ENCODE data around the gene TMEM121. TPM values are rescaled to one million over a fixed set of nuclear protein-coding genes. Genes with fewer than 3 reads are reported as not detected.

Gene TMEM121
- polyA plus RNA-seq, 1 donor (not counting 4 experiments of a cell fraction or from before 2014, with no cell fraction given), result 0.18 TPM

DNA sequence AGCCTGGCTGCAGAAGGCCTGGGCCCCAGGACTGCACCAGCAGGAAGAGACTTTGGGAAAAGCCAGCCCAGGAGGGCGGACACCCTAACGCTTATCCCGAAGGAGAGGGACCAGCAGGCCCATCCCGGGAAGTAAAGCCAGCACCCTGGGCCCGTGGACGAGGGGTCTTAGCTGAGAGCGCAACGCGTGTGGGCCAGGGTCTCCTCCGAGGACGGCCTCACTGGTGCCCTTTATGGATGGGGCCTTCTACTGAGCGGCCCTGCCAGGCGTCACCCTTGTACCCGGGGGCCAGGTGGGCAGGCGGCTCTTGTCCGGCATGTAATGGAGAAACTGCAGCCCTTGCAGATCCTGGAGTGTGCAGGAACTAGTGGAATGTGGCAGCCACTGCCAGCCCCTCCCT, 21.3 kb upstream of the TMEM121 start:
- Histone ChIP-seq H3K9me3 (ENCODE audit: control insufficient read depth, low read depth, low read length) (no peaks in the 10 kb centered on the region), H3K27me3 (ENCODE audit: control insufficient read depth, extremely low read depth, insufficient read depth, low read length) (no peaks in the 10 kb centered on the region), H2AFZ (ENCODE audit: control insufficient read depth, low read length) (no peak overlapping the region), H3K9me1 (ENCODE audit: control insufficient read depth, extremely low read depth, insufficient read depth, low read length) (no peaks in the 10 kb centered on the region), H3K36me3 (ENCODE audit: control insufficient read depth in 2 of 2, extremely low read depth in 1 of 2, insufficient read depth in 2 of 2, low read length in 2 of 2) (no peaks in the 10 kb centered on the region), H4K20me1 (ENCODE audit: control insufficient read depth, extremely low read depth, insufficient read depth, low read length) (no peaks in the 10 kb centered on the region), H3K4me2 (ENCODE audit: control insufficient read depth, extremely low read depth, insufficient read depth, low read depth, low read length) (no peak overlapping the region), H3K27ac (ENCODE audit: control insufficient read depth, insufficient read depth, low read length) (no peak overlapping the region), H3K9ac (ENCODE audit: control insufficient read depth, extremely low read depth, insufficient read depth, low read length) (no peak overlapping the region), H3K79me2 (ENCODE audit: control insufficient read depth, insufficient read depth, low read length) (no peaks in the 10 kb centered on the region), H3K4me1 (ENCODE audit: control insufficient read depth, extremely low read depth, insufficient read depth, low read length) (no peaks in the 10 kb centered on the region), H3K4me3 (ENCODE audit: control insufficient read depth in 2 of 3, extremely low read depth in 1 of 3, insufficient read depth in 2 of 3, low read depth in 1 of 3, low read length in 3 of 3) (no peak overlapping the region)
- no peak for DNase-seq (ENCODE audit: low read depth, low spot score)
- TF ChIP-seq, protein P1, sequence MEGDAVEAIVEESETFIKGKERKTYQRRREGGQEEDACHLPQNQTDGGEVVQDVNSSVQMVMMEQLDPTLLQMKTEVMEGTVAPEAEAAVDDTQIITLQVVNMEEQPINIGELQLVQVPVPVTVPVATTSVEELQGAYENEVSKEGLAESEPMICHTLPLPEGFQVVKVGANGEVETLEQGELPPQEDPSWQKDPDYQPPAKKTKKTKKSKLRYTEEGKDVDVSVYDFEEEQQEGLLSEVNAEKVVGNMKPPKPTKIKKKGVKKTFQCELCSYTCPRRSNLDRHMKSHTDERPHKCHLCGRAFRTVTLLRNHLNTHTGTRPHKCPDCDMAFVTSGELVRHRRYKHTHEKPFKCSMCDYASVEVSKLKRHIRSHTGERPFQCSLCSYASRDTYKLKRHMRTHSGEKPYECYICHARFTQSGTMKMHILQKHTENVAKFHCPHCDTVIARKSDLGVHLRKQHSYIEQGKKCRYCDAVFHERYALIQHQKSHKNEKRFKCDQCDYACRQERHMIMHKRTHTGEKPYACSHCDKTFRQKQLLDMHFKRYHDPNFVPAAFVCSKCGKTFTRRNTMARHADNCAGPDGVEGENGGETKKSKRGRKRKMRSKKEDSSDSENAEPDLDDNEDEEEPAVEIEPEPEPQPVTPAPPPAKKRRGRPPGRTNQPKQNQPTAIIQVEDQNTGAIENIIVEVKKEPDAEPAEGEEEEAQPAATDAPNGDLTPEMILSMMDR (optimal IDR thresholded peaks at IDR 0.05 in 1 of 3, IDR thresholded peaks at IDR 0.05 in 1 of 3, conservative IDR thresholded peaks at IDR 0.05 in 1 of 3; ENCODE audit: extremely low read depth in 1 of 3, insufficient read depth in 2 of 3, low read length in 3 of 3), result no peak
- no peak for TF ChIP-seq EZH2 (IDR thresholded peaks at IDR 0.05; ENCODE audit: low read length)
- dilution Hi-C loops (cut with MboI; ENCODE audit: extremely low pct_ligation_motif_present, low sequenced_read_pairs), result no loop called here
- no peak for FAIRE-seq

DNA sequence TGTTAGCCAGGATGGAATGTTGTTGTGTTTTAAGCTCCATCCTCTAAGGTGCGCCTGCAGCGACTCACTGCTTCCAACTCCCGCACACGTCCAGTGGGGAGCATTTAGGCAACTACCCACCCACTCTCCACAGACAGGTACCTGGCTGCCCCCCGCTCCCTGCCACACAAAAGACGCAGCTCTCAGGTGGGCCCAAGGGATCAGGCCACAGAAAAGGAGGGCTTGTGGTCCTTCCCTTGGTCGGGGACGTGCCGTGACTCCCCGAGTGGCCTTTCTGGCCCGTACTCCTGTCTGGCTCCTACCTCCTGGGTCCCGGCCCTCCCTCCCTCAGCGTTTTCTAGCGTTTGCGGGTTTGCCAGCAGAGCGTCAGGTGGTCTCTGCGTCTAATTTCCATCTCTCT, 19.1 kb upstream of the TMEM121 start:
- no peaks in the 10 kb centered on the region for H3K9me3 ChIP-seq (ENCODE audit: control insufficient read depth, low read depth, low read length)
- no peak for DNase-seq (ENCODE audit: low read depth, low spot score)
- H3K4me2 ChIP-seq (ENCODE audit: control insufficient read depth, extremely low read depth, insufficient read depth, low read depth, low read length), result no peak overlapping the region
- no peaks in the 10 kb centered on the region for H3K79me2 ChIP-seq (ENCODE audit: control insufficient read depth, insufficient read depth, low read length)
- no peak overlapping the region for H2AFZ ChIP-seq (ENCODE audit: control insufficient read depth, low read length)
- no peaks in the 10 kb centered on the region for H3K36me3 ChIP-seq (ENCODE audit: control insufficient read depth in 2 of 2, extremely low read depth in 1 of 2, insufficient read depth in 2 of 2, low read length in 2 of 2)
- no peak overlapping the region for H3K27ac ChIP-seq (ENCODE audit: control insufficient read depth, insufficient read depth, low read length)
- no peak overlapping the region for H3K4me3 ChIP-seq (ENCODE audit: control insufficient read depth in 2 of 3, extremely low read depth in 1 of 3, insufficient read depth in 2 of 3, low read depth in 1 of 3, low read length in 3 of 3)
- no peaks in the 10 kb centered on the region for H3K27me3 ChIP-seq (ENCODE audit: control insufficient read depth, extremely low read depth, insufficient read depth, low read length)
- dilution Hi-C loops (cut with MboI; ENCODE audit: extremely low pct_ligation_motif_present, low sequenced_read_pairs), result no loop called here
- H3K4me1 ChIP-seq (ENCODE audit: control insufficient read depth, extremely low read depth, insufficient read depth, low read length), result peaks cover 4% of the 10 kb centered on the region
- H3K9ac ChIP-seq (ENCODE audit: control insufficient read depth, extremely low read depth, insufficient read depth, low read length), result no peak overlapping the region
- no peaks in the 10 kb centered on the region for H3K9me1 ChIP-seq (ENCODE audit: control insufficient read depth, extremely low read depth, insufficient read depth, low read length)
- no peak for TF ChIP-seq EZH2 (IDR thresholded peaks at IDR 0.05; ENCODE audit: low read length)
- TF ChIP-seq, protein P1 (optimal IDR thresholded peaks at IDR 0.05 in 1 of 3, IDR thresholded peaks at IDR 0.05 in 1 of 3, conservative IDR thresholded peaks at IDR 0.05 in 1 of 3; ENCODE audit: extremely low read depth in 1 of 3, insufficient read depth in 2 of 3, low read length in 3 of 3), result no peak
- no peaks in the 10 kb centered on the region for H4K20me1 ChIP-seq (ENCODE audit: control insufficient read depth, extremely low read depth, insufficient read depth, low read length)
- FAIRE-seq, result no peak

All from keratinocyte (primary cell).